Common myeloid progenitor, CD34-positive (primary cell): ENCODE measurements around the gene OPN5.

ENCODE experiments used
- CTCF ChIA-PET: fragments of 350-600 bp; sonication (Branson Sonifier 250); formaldehyde crosslinking; loops from one replicate; lab custom pipeline; 2021; ENCODE audit warnings: antibody characterized with exemption; lab: Charles Lee
- POLR2A ChIA-PET: fragments of 350-600 bp; sonication (Branson Sonifier 250); formaldehyde crosslinking; loops from one replicate; lab custom pipeline; 2021; ENCODE audit warnings: antibody characterized with exemption; lab: Charles Lee
- DNase-seq, 3 donors: peaks; one replicate each; pipeline versions ENCODE4 v3.0.0 to v3.0.0-alpha.2; 2013
- H3K27ac ChIP-seq, 2 experiments: 1 replicate in 1 of 2; 2 replicates in 1 of 2; pipeline ENCODE4 v1.7.0; 2013; ENCODE audit warnings: inconsistent platforms in 2 of 2, low read length in 2 of 2, mild to moderate bottlenecking in 2 of 2, low read depth in 1 of 2, moderate library complexity in 1 of 2; ENCODE audit not compliant: severe bottlenecking in 2 of 2, insufficient read depth in 1 of 2, poor library complexity in 1 of 2
- H3K27me3 ChIP-seq, 5 experiments: replicated peaks in 2 of 5; 1 replicate in 3 of 5; 2 replicates in 2 of 5; pipeline versions ENCODE4 v1.6.1 to v1.7.0; 2013; ENCODE audit warnings: low read length in 4 of 5, mild to moderate bottlenecking in 2 of 5, moderate library complexity in 2 of 5, inconsistent platforms in 1 of 5; ENCODE audit not compliant: insufficient read depth in 5 of 5, control insufficient read depth in 4 of 5
- H3K36me3 ChIP-seq, 4 experiments: 1 replicate in 2 of 4; 2 replicates in 2 of 4; pipeline versions ENCODE4 v1.6.1 to v1.7.0; 2013; ENCODE audit warnings: low read length in 3 of 4, control low read depth in 1 of 4, mild to moderate bottlenecking in 1 of 4; ENCODE audit not compliant: control insufficient read depth in 4 of 4, insufficient read depth in 4 of 4
- H3K4me1 ChIP-seq, 4 experiments: 1 replicate in 3 of 4; 2 replicates in 1 of 4; pipeline versions ENCODE4 v1.6.1 to v1.7.1; 2013; ENCODE audit warnings: low read length in 3 of 4, mild to moderate bottlenecking in 3 of 4, control low read depth in 1 of 4, inconsistent platforms in 1 of 4, moderate library complexity in 1 of 4; ENCODE audit not compliant: control insufficient read depth in 4 of 4, insufficient read depth in 4 of 4; ENCODE audit errors: control extremely low read depth in 1 of 4
- H3K4me3 ChIP-seq, 7 experiments: 1 replicate in 4 of 7; 2 replicates in 3 of 7; pipeline versions ENCODE4 v1.5.1 to v1.7.0; 2013; ENCODE audit warnings: mild to moderate bottlenecking in 7 of 7, low read length in 6 of 7, moderate library complexity in 6 of 7, inconsistent platforms in 2 of 7, low read depth in 2 of 7, control low read depth in 1 of 7; ENCODE audit not compliant: insufficient read depth in 4 of 7, control insufficient read depth in 1 of 7; ENCODE audit errors: extremely low read depth in 1 of 7
- H3K9me3 ChIP-seq, 5 experiments: 1 replicate in 4 of 5; 2 replicates in 1 of 5; pipeline versions ENCODE4 v1.6.1 to v1.7.1; 2013; ENCODE audit warnings: low read length in 4 of 5, mild to moderate bottlenecking in 2 of 5, inconsistent platforms in 1 of 5, low read depth in 1 of 5, moderate library complexity in 1 of 5; ENCODE audit not compliant: control insufficient read depth in 4 of 5, insufficient read depth in 2 of 5; ENCODE audit errors: control extremely low read depth in 1 of 5
- WGBS: methylation state at CpG from one replicate; pipeline ENCODE4 v1.1.5; 2013; ENCODE audit not compliant: insufficient coverage; 5-methylcytosine and 5-hydroxymethylcytosine counted together

OPN5 gene

GRCh38 chr6:47804821-47805220 lies 23.0 kb downstream of the OPN5 start:
- DNase-seq = no peak
- Histone ChIP-seq H3K27ac (no peak overlapping the region), H3K9me3 (no peaks in the 10 kb centered on the region), H3K27me3 (peaks cover 0 to 5% (median 0%) of the 10 kb centered on the region in 5 experiments), H3K4me3 (no peak overlapping the region), H3K36me3 (no peaks in the 10 kb centered on the region), H3K4me1 (no peaks in the 10 kb centered on the region)
- ChIA-PET CTCF (no interaction called here), POLR2A (no interaction called here)
- WGBS = no CpG with 5 or more reads among the region's 2 CpGs

GRCh38 chr6:47809873-47810272 lies 28.0 kb downstream of the OPN5 start:
- POLR2A ChIA-PET = no interaction called here
- peaks cover 0 to 4% (median 0%) of the 10 kb centered on the region in 5 experiments for H3K27me3 ChIP-seq
- DNase-seq = no peak
- no peaks in the 10 kb centered on the region for H3K9me3 ChIP-seq
- H3K4me1 ChIP-seq = no peaks in the 10 kb centered on the region
- no peak overlapping the region for H3K4me3 ChIP-seq
- CTCF ChIA-PET = no interaction called here
- H3K27ac ChIP-seq = no peak overlapping the region
- H3K36me3 ChIP-seq = no peaks in the 10 kb centered on the region
- WGBS = 97% methylated on average over 6 of the region's 8 CpGs

GRCh38 chr6:47810885-47811284 lies 29.1 kb downstream of the OPN5 start:
- Histone ChIP-seq H3K27me3 (peaks cover 0 to 4% (median 0%) of the 10 kb centered on the region in 5 experiments), H3K36me3 (no peaks in the 10 kb centered on the region), H3K4me1 (no peaks in the 10 kb centered on the region), H3K27ac (no peak overlapping the region), H3K9me3 (no peaks in the 10 kb centered on the region), H3K4me3 (no peak overlapping the region)
- ChIA-PET CTCF (no interaction called here), POLR2A (no interaction called here)
- no peak for DNase-seq
- 87% methylated on average over 3 of the region's 3 CpGs for WGBS

GRCh38 chr6:47811443-47811842 lies 29.6 kb downstream of the OPN5 start:
- DNase-seq = no peak
- Histone ChIP-seq H3K27ac (no peak overlapping the region), H3K36me3 (no peaks in the 10 kb centered on the region), H3K9me3 (no peaks in the 10 kb centered on the region), H3K4me1 (no peaks in the 10 kb centered on the region), H3K4me3 (no peak overlapping the region), H3K27me3 (peaks cover 0 to 6% (median 0%) of the 10 kb centered on the region in 5 experiments)
- POLR2A ChIA-PET = no interaction called here
- CTCF ChIA-PET = no interaction called here
- whole genome bisulfite sequencing = no CpG with 5 or more reads among the region's 3 CpGs

GRCh38 chr6:47817749-47818148 lies 35.9 kb downstream of the OPN5 start:
- peak in 1 of 3 donors; percentile 2 for DNase-seq
- WGBS = 100% methylated on average over 1 of the region's 4 CpGs
- H3K9me3 ChIP-seq = no peaks in the 10 kb centered on the region
- ChIA-PET CTCF (no interaction called here), POLR2A (no interaction called here)
- no peaks in the 10 kb centered on the region for H3K4me1 ChIP-seq
- H3K36me3 ChIP-seq = no peaks in the 10 kb centered on the region
- peaks cover 0 to 7% (median 0%) of the 10 kb centered on the region in 5 experiments for H3K27me3 ChIP-seq
- H3K4me3 ChIP-seq = no peak overlapping the region
- H3K27ac ChIP-seq = no peak overlapping the region

- Histone ChIP-seq H3K36me3 (no peaks in the 10 kb centered on the region), H3K4me3 (no peak overlapping the region), H3K9me3 (no peaks in the 10 kb centered on the region), H3K4me1 (no peaks in the 10 kb centered on the region), H3K27ac (no peak overlapping the region), H3K27me3 (peaks cover 0 to 7% (median 0%) of the 10 kb centered on the region in 5 experiments)
- WGBS = 100% methylated on average over 1 of the region's 3 CpGs
- CTCF ChIA-PET = no interaction called here
- DNase-seq = no peak
- POLR2A ChIA-PET = no interaction called here
These were observed 37.6 kb downstream of the OPN5 start for GRCh38 chr6:47819461-47819860.

GRCh38 chr6:47822856-47823554 lies 41.2 kb downstream of the OPN5 start:
- H3K4me3 ChIP-seq = no peak overlapping the region
- ChIA-PET POLR2A (no interaction called here), CTCF (no interaction called here)
- no peaks in the 10 kb centered on the region for H3K27me3 ChIP-seq
- H3K36me3 ChIP-seq = no peaks in the 10 kb centered on the region
- no peaks in the 10 kb centered on the region for H3K4me1 ChIP-seq
- no peak overlapping the region for H3K27ac ChIP-seq
- no peak for DNase-seq
- WGBS = 95% methylated on average over 4 of the region's 6 CpGs
- no peaks in the 10 kb centered on the region for H3K9me3 ChIP-seq
